Fibroblast of skin of back (primary cell): ENCODE data around the gene INPP4B.

Source experiments
- DNase-seq: peaks from one replicate; pipeline ENCODE4 v3.0.0-alpha.2; 2013

Gene INPP4B

DNA sequence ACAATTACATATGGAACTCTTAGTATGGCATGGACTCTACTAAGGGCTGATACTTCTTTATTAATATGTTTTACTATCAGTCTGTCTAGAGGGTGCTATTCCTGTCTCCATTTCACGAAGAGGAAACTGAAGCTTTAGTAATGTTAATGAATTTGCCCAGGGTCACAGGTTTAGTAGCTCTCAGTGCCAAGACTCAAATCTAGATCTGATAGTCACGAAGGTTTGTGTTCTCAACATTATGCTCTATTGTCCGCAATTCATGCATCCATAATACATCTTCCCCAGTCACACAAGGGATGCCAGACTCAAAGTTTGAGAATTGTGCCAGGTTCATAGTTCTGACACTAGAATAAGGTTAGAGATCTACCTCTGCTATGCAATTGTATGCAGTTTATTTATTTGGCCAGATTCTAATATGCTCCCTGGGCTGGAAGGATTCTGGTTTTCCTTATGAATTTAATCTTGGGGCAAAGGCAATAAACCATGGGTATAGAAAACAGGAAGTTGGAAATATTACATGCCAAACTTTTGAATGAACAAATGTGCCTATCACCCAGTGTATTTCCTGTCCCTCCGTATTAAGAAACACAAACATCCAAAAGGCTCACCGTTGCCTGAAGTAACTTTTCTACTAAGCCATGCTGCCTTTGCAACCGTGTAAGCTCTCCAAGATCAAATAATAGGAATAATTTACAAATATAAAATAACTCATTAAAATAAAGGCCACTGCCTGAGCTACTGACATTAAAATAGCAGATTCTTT lies 478.5 kb downstream of the INPP4B start:
- DNase-seq: no peak

DNA sequence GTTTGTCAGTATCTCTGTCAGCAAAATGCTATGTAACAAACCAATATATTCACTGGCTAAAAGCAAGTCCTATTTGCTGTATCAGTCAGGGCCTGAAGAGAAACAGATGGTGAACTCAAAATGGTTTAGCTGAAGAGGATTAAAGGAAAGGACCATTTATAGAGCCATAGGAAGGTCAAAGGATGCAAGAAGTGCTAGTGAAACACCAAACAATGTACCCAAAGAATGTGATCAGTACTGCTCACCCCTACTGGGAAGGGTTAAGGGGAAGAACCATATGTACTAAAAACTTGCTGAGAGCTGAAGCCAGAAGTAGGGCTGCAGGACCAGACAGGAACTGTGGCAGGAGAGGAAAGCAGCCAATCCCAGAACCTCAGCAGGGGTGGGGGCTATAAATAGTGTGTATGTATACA lies 479.3 kb downstream of the INPP4B start:
- DNase-seq: no peak

DNA sequence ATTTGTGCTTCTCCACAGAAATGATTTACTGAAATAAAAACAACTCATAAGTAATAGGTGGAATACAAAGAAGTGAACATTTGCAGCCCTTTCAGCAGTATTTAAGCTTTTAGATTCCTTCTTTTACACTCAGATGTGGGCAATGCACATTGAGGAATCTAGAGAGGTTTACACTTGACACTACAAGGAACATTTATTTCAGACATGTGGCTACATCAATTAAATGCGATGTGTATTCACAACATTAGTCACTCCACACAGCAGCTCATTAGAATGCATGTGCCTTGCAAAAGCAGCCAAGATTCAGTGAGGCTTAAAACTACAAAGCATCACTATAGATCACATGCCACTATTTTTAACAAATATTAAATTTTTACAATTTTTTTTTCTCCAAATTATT lies 480.7 kb downstream of the INPP4B start:
- peak; percentile 8 for DNase-seq

DNA sequence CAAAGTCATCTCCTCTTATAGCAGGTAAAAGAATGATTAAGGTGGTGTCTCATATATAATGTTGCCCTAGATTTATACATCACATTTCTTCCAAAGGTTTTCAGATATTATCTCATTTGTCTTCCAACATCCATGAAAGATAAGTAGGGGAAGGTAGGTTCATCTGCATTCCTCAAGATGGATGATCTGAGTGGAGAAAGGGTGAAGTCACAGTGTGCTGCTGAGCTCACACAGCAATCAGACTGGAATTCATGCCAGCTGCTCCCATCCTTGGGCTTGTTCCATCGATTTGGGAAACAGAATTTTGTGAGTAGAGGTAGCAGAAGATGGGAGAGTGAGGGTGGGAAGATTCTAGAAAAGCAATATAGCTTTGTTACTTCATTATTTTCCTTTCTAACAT lies 482.4 kb downstream of the INPP4B start:
- DNase-seq: no peak

DNA sequence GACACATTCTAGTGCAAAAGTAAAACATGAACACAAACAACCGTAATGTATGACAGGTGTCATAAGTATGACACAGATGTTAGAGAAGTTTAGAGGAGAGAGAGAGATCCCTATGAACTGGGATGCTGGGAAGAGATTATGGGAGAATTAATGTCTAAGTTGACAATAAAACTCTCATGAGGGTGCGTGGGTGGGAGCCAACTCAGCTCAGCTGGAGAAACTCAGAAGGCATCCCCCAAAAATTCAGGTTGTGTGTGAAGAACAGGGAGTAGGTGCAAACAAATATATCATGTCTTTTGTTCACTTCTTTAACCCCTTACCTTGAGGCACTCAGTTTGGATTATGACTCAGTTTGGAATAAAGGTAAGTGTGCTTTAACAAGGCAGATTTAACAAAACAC lies 484.1 kb downstream of the INPP4B start:
- DNase-seq: no peak

DNA sequence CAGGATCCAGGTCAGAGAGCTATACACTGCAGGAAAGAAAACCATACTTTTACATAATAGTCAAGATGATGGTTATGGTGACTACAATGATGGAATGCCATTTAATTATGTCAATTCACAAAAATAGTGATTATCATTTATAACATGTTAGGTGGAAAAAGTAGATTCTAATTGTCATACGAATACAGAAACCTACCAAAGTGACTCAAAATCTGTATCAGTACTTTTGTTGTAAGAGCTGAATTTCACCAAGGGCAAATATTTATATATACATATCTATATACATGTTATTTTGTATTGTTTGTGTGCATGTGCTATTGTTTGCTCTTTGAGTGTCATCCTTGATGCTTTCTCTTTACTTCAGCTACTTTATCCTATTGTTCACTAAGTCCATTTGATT lies 485.4 kb downstream of the INPP4B start:
- DNase-seq: no peak

DNA sequence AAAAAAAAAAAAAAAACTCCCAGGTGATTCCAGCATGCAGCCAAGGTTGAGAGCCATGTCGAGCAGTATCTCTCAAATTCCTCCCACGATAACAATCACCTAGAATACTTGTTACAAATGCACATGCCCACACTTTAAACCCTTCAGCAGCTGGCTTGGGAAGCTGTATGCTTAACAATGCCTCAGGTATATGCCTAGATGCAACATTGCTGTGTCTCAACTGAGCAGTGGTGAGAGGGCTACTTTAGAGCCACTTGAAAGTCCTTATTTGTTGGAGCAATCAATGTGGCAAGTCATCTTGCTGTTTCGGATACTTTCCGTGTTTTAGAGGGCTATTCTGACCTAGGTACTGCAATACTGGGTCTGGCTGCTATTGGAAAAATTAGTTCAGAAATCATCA lies 487.4 kb downstream of the INPP4B start:
- no peak for DNase-seq

DNA sequence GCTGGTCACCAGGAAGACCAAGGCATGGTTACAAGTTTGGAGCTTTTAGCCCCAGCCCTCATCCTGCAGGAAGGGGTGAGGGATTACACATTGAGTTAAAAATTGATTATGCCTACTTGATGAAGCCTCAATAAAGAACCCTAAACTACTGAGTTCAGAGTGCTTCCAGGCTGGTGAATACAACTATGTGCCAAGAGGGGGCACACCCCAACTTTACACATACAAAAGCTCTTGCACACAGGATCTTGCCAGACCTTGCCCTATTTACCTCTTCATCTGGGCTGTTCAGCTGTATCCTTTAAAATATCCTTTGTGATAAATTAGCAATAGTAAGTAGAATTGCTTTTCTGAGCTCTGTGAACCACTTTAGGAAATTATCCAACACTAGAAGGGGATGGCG lies 489.3 kb downstream of the INPP4B start:
- no peak for DNase-seq

DNA sequence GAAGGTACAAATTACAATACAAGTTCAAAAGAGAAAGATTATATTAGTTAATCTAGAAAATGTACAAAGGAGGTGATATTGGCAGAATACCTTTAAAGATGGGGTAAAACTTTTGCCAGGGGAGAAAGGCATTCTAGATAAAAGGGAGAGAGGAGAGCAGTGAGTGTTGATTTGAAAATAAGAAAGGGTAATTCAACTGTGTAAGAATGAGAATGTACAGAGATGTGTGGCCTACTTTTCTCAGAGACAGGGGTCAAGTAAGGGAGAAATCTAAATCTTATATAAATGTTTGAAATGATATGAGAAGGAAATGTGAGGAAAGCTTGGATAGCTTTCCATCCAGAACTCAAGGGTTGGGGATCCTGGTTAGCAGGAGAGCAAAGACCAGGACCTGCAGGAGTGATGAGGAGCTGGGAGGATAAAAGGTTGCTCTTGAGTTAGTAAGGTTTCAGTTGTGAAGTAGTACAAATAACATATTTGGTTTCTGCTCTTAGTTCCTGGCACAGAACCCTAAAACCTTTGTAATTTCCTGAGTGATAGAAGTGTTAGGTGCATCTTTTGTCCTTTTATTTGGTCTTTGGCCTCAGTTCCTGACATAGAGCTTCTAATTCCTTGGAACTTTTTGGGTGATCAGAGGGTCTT lies 489.9 kb downstream of the INPP4B start:
- no peak for DNase-seq

DNA sequence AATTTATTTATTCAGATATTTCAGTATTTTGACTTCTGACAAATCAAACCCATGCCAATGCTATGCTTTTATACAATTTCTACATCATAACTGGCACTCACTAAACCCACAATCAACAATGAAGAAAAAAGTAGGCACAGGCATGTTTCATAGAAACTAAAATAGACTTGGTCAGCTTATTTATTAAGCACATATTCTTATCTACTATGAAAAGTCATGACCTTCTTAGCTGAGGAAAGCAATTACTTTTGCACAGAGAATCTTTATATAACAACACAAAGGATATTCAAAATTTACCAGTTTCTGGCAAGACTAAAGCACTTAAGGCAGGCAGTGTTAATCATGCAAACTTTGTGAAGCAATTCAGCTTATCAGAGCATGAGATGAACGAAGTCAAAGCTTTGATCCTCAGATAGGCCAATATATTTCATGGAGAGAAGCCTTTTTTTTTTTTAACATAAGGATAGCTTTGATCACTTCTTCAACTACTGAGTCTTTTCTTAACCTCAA lies 490.6 kb downstream of the INPP4B start:
- DNase-seq: no peak

DNA sequence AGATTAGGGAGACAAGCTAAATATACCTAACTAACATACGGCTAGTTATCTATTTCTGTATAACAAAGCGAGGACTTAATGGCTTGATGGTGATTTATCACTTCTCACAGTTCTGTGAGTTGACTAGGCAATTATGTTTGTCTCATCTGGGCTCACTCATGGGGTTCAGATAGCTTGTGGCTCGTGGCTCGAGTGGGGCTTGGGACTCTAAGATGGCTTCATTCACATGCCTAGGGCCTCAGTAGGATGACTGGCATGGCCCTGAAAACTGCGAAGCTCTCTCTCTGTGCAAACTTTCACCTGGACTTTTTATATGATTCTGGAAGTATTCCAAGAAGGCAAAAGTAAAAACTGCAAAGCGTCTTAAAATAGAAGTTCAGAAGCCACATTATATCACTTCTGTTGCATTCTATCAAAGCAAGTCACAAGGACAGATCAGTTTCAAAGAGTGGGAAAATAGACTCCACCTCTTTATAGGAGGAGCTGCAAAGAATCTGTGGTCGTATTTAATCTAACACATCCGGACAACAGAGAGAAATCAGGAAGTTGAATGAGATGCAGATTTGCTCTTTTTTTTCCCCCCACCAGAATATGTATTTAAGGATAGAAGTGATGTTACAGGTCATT lies 491.2 kb downstream of the INPP4B start:
- DNase-seq: no peak

DNA sequence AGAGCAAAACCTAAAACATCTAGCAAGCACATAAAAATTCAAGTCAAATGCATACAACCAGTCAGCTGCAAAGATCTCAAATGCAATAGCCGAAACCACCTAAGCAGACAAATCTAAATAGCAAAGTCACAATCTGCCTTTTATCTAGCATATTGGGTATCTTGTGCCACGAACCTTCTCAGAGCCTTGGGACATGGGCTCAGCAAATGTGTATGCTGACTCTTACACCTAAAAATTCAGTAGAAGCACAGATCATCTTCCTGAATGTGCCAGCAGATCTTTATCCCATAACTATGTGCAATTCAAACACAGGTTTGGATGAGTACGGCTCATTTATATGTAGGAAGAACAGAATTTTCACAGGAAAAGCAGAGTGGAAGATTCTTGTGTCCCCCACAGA lies 492.1 kb downstream of the INPP4B start:
- no peak for DNase-seq

DNA sequence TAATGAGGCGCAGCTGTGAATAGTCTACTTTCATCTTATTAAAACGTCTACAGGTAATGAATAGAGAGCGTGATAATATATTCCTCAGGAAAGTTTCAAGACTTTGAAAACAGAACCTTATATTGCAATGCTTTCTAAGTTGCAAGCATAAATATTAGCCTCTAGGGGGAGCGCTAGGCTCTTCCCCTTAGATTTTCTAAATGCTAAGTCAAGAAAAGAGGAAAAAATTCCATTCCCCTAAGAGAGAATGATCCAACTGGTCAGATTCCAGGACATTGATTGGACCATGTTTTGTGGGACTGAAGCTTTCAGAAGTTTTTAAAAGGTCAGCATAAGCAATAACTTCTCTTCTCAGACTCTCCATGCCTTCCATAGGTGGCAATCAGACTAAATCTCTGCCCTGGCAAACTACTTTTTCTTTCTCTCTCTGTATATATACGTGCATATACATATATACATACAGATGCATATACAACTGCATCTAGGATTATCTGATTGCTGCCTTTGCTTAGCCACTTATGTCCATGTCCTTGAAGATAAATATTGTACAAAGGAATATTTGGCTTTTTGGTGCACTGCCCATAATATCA lies 492.9 kb downstream of the INPP4B start:
- DNase-seq: peak; percentile 64

DNA sequence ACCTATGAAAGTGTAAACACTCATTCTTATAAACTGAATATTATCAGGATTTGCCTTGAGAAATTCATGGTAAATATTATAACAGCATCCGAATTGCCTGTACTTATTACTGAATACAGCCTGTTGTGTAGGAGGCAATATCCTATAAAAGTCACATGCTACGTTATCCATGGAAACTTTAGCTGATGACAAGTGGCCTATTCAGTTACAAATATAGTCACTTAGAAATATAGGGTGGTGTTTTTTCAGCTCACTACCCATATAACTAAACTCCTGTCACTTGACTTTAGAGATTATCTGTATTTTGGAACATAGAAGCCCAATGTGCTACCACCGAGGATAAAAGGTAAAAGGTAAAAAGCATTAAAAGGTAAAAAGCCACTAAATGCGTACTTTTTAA lies 493.4 kb downstream of the INPP4B start:
- no peak for DNase-seq

DNA sequence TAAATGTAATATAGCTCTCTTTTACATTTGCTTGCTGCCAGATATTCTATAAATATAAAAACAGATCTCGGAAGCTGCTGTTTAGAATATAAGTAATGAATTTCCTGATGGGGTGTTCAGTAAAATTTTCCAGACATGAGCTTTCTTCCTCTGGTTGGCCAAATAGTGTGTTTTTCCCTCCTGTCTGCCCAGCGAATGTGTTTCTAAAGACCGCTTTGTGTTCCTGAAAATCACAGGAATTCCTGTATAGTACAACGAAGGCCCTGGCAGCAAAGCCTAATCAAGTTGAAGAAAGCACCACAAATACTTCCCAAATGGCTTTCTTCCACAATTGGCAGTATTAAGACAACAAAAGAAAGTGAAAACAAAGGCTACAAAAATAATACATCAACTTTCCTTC lies 494.1 kb downstream of the INPP4B start:
- no peak for DNase-seq

DNA sequence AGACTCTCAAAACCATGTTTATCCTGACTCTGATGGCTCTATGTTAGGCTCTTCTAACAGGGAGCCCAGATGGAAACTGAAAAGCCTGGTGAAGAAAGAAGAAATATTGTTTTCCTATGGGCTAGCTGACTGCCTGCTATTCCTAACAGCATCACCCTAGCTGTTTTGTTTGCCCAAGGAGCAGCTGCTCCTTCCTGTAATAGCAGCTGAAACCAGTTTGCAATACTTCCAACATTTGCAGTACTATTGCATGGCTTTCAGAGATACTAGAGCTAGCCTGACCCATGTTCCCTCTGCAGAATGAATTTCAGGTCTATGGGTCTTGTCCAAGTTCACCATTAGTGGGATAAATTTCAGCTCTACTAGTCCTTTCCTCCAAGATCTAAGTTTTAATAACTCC lies 495.2 kb downstream of the INPP4B start:
- DNase-seq: no peak

DNA sequence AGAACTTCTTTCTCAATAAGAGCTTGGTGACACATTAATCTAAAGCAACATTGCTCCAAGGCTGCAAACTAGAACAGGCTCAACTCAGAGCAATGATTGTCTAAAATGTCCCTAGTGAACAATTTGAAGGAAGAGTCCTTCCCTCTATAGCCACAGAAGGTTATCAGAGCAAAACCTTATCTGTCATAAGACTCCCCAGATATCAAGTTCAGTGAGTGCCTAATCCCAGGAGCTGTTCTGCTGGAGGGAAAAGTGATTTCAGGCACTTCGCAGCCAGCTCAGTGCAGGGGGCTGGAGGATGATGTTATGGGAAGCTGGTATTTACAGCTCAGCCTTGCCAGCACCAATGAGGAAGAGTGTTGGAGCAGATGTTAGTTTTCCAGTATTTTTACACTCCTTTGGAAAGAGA lies 497.5 kb downstream of the INPP4B start:
- no peak for DNase-seq

DNA sequence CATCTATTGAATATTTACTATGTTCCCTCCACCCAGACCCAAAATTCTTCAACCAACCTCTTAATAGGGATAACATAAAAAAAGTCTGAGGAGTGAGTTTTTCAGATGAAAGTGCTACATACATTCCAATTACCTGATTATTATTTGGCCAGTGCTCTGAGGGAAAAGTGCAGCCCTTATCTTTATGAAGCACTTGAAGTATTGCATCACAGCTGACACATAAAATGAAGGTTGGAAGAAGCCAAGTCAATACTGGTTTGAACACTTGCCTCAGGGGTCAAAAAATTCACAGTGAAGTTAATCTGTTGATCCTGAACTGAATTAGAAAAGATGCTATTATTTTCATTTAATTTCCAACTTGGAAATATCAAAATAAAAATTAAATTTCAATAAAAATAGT lies 498.9 kb downstream of the INPP4B start:
- no peak for DNase-seq

DNA sequence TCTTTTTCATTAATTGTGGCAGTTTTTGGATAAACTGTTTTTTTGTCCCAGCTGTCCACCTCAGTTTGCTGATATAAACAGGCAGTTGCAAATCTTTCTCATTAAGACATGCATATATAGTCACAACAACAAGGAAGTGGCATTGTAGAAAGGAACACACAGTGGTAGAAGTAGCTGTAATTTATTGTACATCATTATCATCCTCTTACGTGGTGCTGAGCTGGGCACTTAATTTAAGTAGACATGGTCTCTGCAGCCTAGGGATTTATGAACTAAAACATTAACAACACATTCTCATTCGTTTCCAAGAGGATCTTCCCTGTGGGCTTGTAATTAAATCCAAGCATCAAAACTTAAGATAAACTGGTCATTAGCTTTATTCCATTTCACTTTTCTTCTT lies 500.2 kb downstream of the INPP4B start:
- no peak for DNase-seq

DNA sequence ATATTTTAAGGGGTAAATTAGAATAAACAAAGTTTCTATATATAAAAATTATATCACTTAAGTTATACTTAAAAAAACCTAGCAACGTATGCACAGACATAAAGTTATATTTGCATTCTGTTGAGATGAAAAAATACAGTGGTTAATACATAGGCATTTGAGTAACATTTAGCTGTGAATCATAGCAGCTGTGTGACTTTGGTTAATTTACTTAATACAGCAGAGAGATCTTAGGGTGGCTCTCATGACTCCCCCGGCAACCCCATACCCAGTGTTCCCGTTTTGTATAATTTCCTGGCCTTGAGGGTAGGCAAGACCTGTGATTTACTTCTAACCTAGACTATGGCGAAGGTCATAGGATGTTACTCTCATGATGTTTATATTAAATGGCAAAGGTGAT lies 504.8 kb downstream of the INPP4B start:
- no peak for DNase-seq

DNA sequence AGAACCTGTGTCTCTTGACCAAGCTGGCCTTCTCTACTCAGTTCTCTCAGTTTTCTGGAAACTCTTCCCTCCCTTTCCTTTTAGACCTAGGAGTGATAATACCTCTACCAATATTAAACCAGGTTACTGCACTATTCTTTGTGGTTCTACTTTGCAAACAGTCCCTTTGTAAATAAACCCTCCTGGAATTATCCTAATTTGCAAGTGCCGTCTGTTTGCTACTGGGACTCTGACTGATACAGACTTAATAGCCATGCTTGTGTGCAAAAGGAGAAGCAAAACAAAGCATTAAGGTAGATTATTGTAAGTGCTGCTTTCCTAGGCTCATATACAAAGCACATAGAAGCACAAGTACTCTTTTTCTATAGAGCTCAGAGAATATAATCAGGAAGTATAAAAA lies 507.0 kb downstream of the INPP4B start:
- DNase-seq: no peak

DNA sequence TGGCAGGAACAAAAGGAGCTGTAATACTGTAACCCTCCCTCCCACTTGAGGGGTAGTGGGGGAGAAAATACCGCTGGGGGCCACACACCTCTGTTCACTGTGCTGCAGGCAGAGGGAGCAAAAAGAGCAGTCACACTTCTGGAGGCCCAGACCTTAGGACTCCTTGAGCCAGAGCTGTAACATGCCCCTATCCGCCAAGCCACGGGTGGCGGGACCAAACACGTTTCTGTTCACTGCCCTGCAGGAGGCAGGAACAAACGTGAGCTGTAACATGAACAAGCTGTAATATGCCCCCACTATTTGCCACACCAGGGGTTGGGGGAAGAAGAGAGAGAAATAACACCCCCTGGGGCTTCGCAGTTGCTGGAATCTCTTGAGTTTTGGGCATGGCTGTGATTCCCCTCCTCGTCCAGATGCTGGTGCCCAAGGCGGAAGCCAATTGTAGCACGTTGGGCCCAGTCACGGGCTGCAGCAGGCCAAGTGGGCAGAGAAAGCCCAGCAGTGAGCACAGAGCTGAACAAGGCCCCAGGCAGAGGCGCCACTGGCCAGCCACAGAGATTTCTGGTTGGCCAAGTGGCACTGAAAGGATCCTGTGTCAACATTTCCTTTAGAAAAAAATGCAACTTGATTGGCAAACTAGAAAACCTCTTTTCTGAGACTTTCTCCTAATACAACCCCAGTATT lies 509.7 kb downstream of the INPP4B start:
- no peak for DNase-seq

DNA sequence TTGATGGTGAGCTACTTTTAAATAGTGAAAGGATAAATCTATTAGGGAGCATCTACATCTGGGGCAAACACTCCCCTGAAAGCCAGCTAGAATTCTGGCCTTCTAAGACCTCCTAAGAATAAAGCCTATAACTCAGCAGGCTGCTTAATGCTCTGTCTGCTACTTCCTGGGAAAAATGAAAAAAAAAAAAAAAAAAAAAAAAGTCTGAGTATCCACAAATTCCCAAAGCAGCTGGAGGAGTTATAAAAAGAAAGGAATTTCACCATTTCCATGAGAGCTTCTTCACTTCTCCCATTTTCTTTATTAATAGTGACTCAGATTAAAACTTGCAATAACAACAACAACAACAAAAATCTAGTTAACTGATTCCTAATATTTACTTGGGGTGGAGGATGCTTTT lies 511.2 kb downstream of the INPP4B start:
- DNase-seq: peak; percentile 4
